ENCODE measurements around the gene TNFAIP8.

The TNFAIP8 gene

GRCh38 chr5:119327018-119327417 is 28.8 kb upstream of the TNFAIP8 start:
- in situ Hi-C loops (cut with MboI; ENCODE audit: low pct_unique_long_range_greater_than_20kb, low sequenced_read_pairs): no loop called here
- no peak for DNase-seq

- no peak for DNase-seq
- in situ Hi-C loops (cut with MboI; ENCODE audit: low pct_unique_long_range_greater_than_20kb, low sequenced_read_pairs): no loop called here
Measured at GRCh38 chr5:119328753-119329602, 26.8 kb upstream of the TNFAIP8 start.

GRCh38 chr5:119329666-119330065 is 26.2 kb upstream of the TNFAIP8 start:
- in situ Hi-C loops (cut with MboI; ENCODE audit: low pct_unique_long_range_greater_than_20kb, low sequenced_read_pairs): no loop called here
- DNase-seq: no peak

- in situ Hi-C loops (cut with MboI; ENCODE audit: low pct_unique_long_range_greater_than_20kb, low sequenced_read_pairs): no loop called here
Measured at GRCh38 chr5:119330367-119331183, 25.2 kb upstream of the TNFAIP8 start.

GRCh38 chr5:119331566-119332095 is 24.2 kb upstream of the TNFAIP8 start:
- no peak for DNase-seq
- in situ Hi-C loops (cut with MboI; ENCODE audit: low pct_unique_long_range_greater_than_20kb, low sequenced_read_pairs): no loop called here

More at GRCh38 chr5:119330367-119331183, 25.2 kb upstream of the TNFAIP8 start:
- peak; percentile 70 for DNase-seq

GRCh38 chr5:119332208-119332607 is 23.6 kb upstream of the TNFAIP8 start:
- in situ Hi-C loops (cut with MboI; ENCODE audit: low pct_unique_long_range_greater_than_20kb, low sequenced_read_pairs): no loop called here
- no peak for DNase-seq

- in situ Hi-C loops (cut with MboI; ENCODE audit: low pct_unique_long_range_greater_than_20kb, low sequenced_read_pairs): no loop called here
- no peak for DNase-seq
Measured at GRCh38 chr5:119332978-119333401, 22.8 kb upstream of the TNFAIP8 start.

GRCh38 chr5:119333421-119333851 is 22.4 kb upstream of the TNFAIP8 start:
- no peak for DNase-seq
- in situ Hi-C loops (cut with MboI; ENCODE audit: low pct_unique_long_range_greater_than_20kb, low sequenced_read_pairs): no loop called here

GRCh38 chr5:119335261-119335677 is 20.6 kb upstream of the TNFAIP8 start:
- in situ Hi-C loops (cut with MboI; ENCODE audit: low pct_unique_long_range_greater_than_20kb, low sequenced_read_pairs): no loop called here
- no peak for DNase-seq

GRCh38 chr5:119336262-119336661 is 19.6 kb upstream of the TNFAIP8 start:
- in situ Hi-C loops (cut with MboI; ENCODE audit: low pct_unique_long_range_greater_than_20kb, low sequenced_read_pairs): no loop called here
- DNase-seq: no peak

GRCh38 chr5:119336845-119337580 is 18.8 kb upstream of the TNFAIP8 start:
- no peak for DNase-seq
- in situ Hi-C loops (cut with MboI; ENCODE audit: low pct_unique_long_range_greater_than_20kb, low sequenced_read_pairs): no loop called here

GRCh38 chr5:119338326-119338946 is 17.4 kb upstream of the TNFAIP8 start:
- no peak for DNase-seq
- in situ Hi-C loops (cut with MboI; ENCODE audit: low pct_unique_long_range_greater_than_20kb, low sequenced_read_pairs): no loop called here

GRCh38 chr5:119339344-119339743 is 16.5 kb upstream of the TNFAIP8 start:
- in situ Hi-C loops (cut with MboI; ENCODE audit: low pct_unique_long_range_greater_than_20kb, low sequenced_read_pairs): no loop called here
- no peak for DNase-seq

- no peak for DNase-seq
Measured at GRCh38 chr5:119339965-119340364, 15.9 kb upstream of the TNFAIP8 start.

GRCh38 chr5:119340597-119341218 is 15.1 kb upstream of the TNFAIP8 start:
- DNase-seq: peak; percentile 31
- in situ Hi-C loops (cut with MboI; ENCODE audit: low pct_unique_long_range_greater_than_20kb, low sequenced_read_pairs): no loop called here

More at GRCh38 chr5:119339965-119340364, 15.9 kb upstream of the TNFAIP8 start:
- in situ Hi-C loops (cut with MboI; ENCODE audit: low pct_unique_long_range_greater_than_20kb, low sequenced_read_pairs): no loop called here

- no peak for DNase-seq
- in situ Hi-C loops (cut with MboI; ENCODE audit: low pct_unique_long_range_greater_than_20kb, low sequenced_read_pairs): no loop called here
Measured at GRCh38 chr5:119341452-119342349, 14.1 kb upstream of the TNFAIP8 start.

- in situ Hi-C loops (cut with MboI; ENCODE audit: low pct_unique_long_range_greater_than_20kb, low sequenced_read_pairs): no loop called here
- DNase-seq: no peak
Measured at GRCh38 chr5:119342406-119342805, 13.4 kb upstream of the TNFAIP8 start.
